ENCODE measurements around the gene CAMK4.
"Not testable (repeated sequence)": the region's sequence is repeated elsewhere in the genome, so short reads cannot be mapped to it uniquely, and the experiment has no call there.

Gene CAMK4

GRCh38 chr5:111348661-111349329 lies 124.6 kb downstream of the CAMK4 start:
- TF ChIP-seq CTCF (conservative IDR thresholded peaks at IDR 0.05; ENCODE audit: low read depth): no peak
- ChIA-PET POLR2A (ENCODE audit: low non-redundant PET) (no interaction called here), CTCF (interaction anchor here (0.6 kb wide), 1 partner anchor 629 kb away, joined by 7 read pairs; no protein-coding TSS in a partner anchor)
- DNase-seq (ENCODE audit: low spot score): no peak
- no peak overlapping the region for H3K27ac ChIP-seq

- TF ChIP-seq CTCF (conservative IDR thresholded peaks at IDR 0.05; ENCODE audit: low read depth): no peak
- H3K27ac ChIP-seq: no peak overlapping the region
- DNase-seq (ENCODE audit: low spot score): no peak
- ChIA-PET POLR2A (ENCODE audit: low non-redundant PET) (no interaction called here), CTCF (interaction anchor here (0.6 kb wide), 1 partner anchor 628 kb away, joined by 7 read pairs; no protein-coding TSS in a partner anchor)
Observed at GRCh38 chr5:111349429-111349828, 125.2 kb downstream of the CAMK4 start.

GRCh38 chr5:111353035-111353434 lies 128.9 kb downstream of the CAMK4 start:
- H3K27ac ChIP-seq: no peak overlapping the region
- ChIA-PET POLR2A (ENCODE audit: low non-redundant PET) (no interaction called here), CTCF (no interaction called here)
- no peak for DNase-seq (ENCODE audit: low spot score)
- TF ChIP-seq CTCF (conservative IDR thresholded peaks at IDR 0.05; ENCODE audit: low read depth): no peak

- DNase-seq (ENCODE audit: low spot score); H3K27ac ChIP-seq; POLR2A ChIA-PET (ENCODE audit: low non-redundant PET): not testable (repeated sequence)
- CTCF ChIA-PET: interaction anchor here (0.7 kb wide), 1 partner anchor 1238 kb away, joined by 5 read pairs; no protein-coding TSS in a partner anchor
Observed at GRCh38 chr5:111358726-111359125, 134.5 kb downstream of the CAMK4 start.

- TF ChIP-seq CTCF (conservative IDR thresholded peaks at IDR 0.05; ENCODE audit: low read depth): no peak
- CTCF ChIA-PET: interaction anchor here (0.7 kb wide), 1 partner anchor 101 kb away, joined by 3 read pairs; no protein-coding TSS in a partner anchor
- no peak overlapping the region for H3K27ac ChIP-seq
- POLR2A ChIA-PET (ENCODE audit: low non-redundant PET): no interaction called here
- no peak for DNase-seq (ENCODE audit: low spot score)
Observed at GRCh38 chr5:111360173-111360572, 136.0 kb downstream of the CAMK4 start.

- ChIA-PET POLR2A (ENCODE audit: low non-redundant PET) (interaction anchor here (0.7 kb wide), 1 partner anchor 20 kb away, joined by 3 read pairs; no protein-coding TSS in a partner anchor), CTCF (interaction anchor here (0.6 kb wide), 1 partner anchor 673 kb away, joined by 4 read pairs; no protein-coding TSS in a partner anchor)
- H3K27ac ChIP-seq: no peak overlapping the region
- no peak for DNase-seq (ENCODE audit: low spot score)
- TF ChIP-seq CTCF (conservative IDR thresholded peaks at IDR 0.05; ENCODE audit: low read depth): no peak
Observed at GRCh38 chr5:111364992-111365391, 140.8 kb downstream of the CAMK4 start.

GRCh38 chr5:111366388-111366787 lies 142.2 kb downstream of the CAMK4 start:
- no peak overlapping the region for H3K27ac ChIP-seq
- no peak for DNase-seq (ENCODE audit: low spot score)
- ChIA-PET POLR2A (ENCODE audit: low non-redundant PET) (no interaction called here), CTCF (no interaction called here)
- no peak for TF ChIP-seq CTCF (conservative IDR thresholded peaks at IDR 0.05; ENCODE audit: low read depth)
